Activated naive CD4-positive, alpha-beta T cell treated with anti-CD3 and anti-CD28 coated beads, Interleukin-2, amount 10 ng/mL, durations not matched to agents 7 days and 5 days (primary cell): Measurements from ENCODE around the gene NPSR1.
"Not testable (repeated sequence)": the region's sequence is repeated elsewhere in the genome, so short reads cannot be mapped to it uniquely, and the experiment has no call there.

Experiments
- CTCF ChIA-PET: fragments of 350-600 bp; sonication (Branson Sonifier 250); formaldehyde crosslinking; loops from one replicate; lab custom pipeline; 2021; ENCODE audit warnings: antibody characterized with exemption; lab: Charles Lee
- DNase-seq: peaks from one replicate; pipeline ENCODE4 v3.0.0-alpha.2; 2020
- H3K27ac Mint-ChIP-seq: one replicate; pipeline ENCODE4 v1.8.0; 2021; ENCODE audit warnings: mild to moderate bottlenecking, moderate library complexity, mixed read lengths
- H3K27me3 Mint-ChIP-seq: one replicate; pipeline ENCODE4 v1.8.0; 2021; ENCODE audit warnings: mild to moderate bottlenecking, mixed read lengths
- H3K36me3 Mint-ChIP-seq: one replicate; pipeline ENCODE4 v1.8.0; 2021; ENCODE audit warnings: mixed read lengths
- H3K4me1 Mint-ChIP-seq: one replicate; pipeline ENCODE4 v1.8.0; 2021; ENCODE audit warnings: mixed read lengths
- H3K4me3 Mint-ChIP-seq: one replicate; pipeline ENCODE4 v1.8.0; 2021; ENCODE audit warnings: mild to moderate bottlenecking, moderate library complexity, mixed read lengths
- H3K9me3 Mint-ChIP-seq: one replicate; pipeline ENCODE4 v1.8.0; 2021; ENCODE audit warnings: mixed read lengths

The NPSR1 gene

DNA sequence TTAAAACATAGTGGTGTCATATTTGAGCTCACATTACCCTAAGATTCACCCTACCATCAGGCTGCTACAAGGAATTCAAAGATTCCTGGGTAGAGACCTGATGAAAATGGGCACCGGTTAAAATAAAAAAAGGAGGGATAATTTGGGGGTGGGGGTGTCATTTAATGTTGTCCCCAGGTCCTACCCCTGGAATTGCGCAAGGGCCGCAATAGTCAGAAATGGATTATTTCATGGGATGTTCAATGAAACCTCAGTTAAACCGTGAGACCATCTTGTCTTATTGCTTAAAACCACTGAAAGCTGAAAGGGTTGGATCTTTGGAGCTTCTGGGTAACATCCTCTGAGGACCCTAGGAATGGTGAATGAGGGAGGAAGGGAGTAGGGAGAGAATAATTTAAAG is 216.3 kb downstream of the NPSR1 start:
- not testable (repeated sequence) for H3K4me1 Mint-ChIP-seq

DNA sequence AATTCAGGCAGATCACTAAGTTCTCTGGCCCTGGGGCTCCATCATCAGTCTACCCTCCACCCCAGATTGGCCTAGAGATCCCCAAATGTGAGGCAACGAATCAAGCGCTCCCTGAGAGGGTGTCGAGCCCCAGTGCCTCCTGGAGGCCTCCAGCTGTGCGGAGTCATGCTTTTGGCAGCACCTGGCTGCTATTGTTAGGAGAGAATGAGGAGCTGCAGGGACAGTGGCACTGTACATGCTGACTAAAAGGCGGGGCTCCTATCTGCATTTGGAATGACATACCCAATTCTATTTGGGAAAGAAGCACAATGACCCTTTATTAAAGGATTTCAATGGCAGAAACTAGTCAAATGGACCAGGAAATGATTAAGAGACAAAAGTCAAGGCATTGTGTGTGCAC is 217.5 kb downstream of the NPSR1 start:
- Mint-ChIP-seq H3K9me3 (no peaks in the 10 kb centered on the region), H3K36me3 (no peaks in the 10 kb centered on the region), H3K4me3 (no peak overlapping the region)

More for the DNA sequence above, 216.3 kb downstream of the NPSR1 start:
- DNase-seq, H3K27me3 Mint-ChIP-seq, CTCF ChIA-PET, H3K36me3 Mint-ChIP-seq, H3K4me3 Mint-ChIP-seq, H3K9me3 Mint-ChIP-seq, H3K27ac Mint-ChIP-seq: not testable (repeated sequence)

DNA sequence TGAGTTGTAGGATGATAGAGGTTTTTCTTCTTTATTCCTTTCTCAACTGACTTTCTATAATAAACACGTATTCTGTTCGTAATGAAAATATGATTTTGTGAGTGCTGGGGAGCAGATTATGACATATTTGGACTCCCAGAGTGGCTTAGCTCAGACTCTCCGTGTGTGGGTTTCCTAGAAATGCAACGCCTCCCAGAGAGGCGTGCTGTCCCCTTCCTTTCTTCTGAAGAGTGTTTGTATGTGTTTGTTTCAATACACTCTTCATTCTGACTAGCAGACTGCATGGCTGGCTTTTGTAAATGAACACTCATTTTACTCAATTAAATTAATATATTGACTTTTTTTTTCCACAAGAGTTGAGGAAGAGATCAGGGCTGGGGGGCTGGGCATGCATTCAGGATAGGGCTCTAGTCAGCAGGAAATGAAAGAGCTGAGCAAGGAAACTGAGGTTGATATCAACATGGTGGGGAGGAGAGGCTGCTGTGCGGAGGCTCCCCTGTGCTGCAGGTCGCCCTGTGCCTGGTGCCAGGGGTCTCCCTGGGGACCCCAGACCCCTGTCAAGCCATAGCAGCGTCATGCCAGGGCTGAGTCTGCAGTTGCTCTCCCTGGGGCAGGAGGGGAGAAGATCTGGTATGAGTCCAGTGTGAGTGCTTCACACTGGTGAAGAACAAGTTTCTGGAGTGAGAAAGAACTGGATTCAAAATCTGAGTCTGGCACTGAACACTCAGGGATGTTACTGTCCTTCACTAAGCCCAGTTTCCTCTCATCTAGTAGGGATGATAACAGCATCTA is 221.1 kb downstream of the NPSR1 start:
- peaks cover 11% of the 10 kb centered on the region for H3K9me3 Mint-ChIP-seq
- H3K27ac Mint-ChIP-seq, H3K4me1 Mint-ChIP-seq, DNase-seq, CTCF ChIA-PET, H3K36me3 Mint-ChIP-seq, H3K4me3 Mint-ChIP-seq, H3K27me3 Mint-ChIP-seq: not testable (repeated sequence)

More for the DNA sequence above, 217.5 kb downstream of the NPSR1 start:
- DNase-seq: no peak
- Mint-ChIP-seq H3K4me1 (no peaks in the 10 kb centered on the region), H3K27me3 (no peaks in the 10 kb centered on the region), H3K27ac (no peak overlapping the region)
- CTCF ChIA-PET: no interaction called here

GRCh38 chr7:34879871-34880270 is 221.9 kb downstream of the NPSR1 start:
- DNase-seq: no peak
- Mint-ChIP-seq H3K4me1 (no peaks in the 10 kb centered on the region), H3K4me3 (no peak overlapping the region), H3K36me3 (no peaks in the 10 kb centered on the region), H3K27me3 (no peaks in the 10 kb centered on the region), H3K9me3 (peaks cover 12% of the 10 kb centered on the region), H3K27ac (no peak overlapping the region)
- CTCF ChIA-PET: no interaction called here

GRCh38 chr7:34883855-34884254 is 225.8 kb downstream of the NPSR1 start:
- H3K27me3 Mint-ChIP-seq, H3K4me1 Mint-ChIP-seq, H3K4me3 Mint-ChIP-seq, CTCF ChIA-PET, H3K27ac Mint-ChIP-seq, H3K36me3 Mint-ChIP-seq, DNase-seq: not testable (repeated sequence)
- peaks cover 12% of the 10 kb centered on the region for H3K9me3 Mint-ChIP-seq

DNA sequence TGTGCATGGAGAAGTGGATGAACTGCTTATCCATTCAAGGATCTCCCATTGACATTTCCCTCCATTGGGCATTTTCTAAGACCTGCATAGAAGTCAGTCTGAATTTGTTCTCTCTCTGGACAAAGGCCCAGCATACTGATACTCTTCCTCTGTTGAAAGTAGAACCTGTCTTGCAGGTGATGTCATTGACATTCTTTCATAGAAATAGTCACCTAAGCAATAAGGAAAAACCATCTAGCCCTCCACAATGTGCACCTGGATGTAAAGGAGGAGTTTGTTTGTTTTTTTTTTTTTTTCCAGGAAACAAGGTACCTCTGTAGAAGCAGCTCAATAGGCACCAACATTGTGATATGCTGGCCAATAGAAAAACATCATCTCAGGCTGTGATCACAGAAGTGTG is 228.8 kb downstream of the NPSR1 start:
- Mint-ChIP-seq H3K4me1 (no peaks in the 10 kb centered on the region), H3K27me3 (peaks cover 4% of the 10 kb centered on the region), H3K27ac (no peak overlapping the region), H3K9me3 (peaks cover 11% of the 10 kb centered on the region), H3K36me3 (no peaks in the 10 kb centered on the region), H3K4me3 (no peak overlapping the region)
- CTCF ChIA-PET: no interaction called here
- no peak for DNase-seq

DNA sequence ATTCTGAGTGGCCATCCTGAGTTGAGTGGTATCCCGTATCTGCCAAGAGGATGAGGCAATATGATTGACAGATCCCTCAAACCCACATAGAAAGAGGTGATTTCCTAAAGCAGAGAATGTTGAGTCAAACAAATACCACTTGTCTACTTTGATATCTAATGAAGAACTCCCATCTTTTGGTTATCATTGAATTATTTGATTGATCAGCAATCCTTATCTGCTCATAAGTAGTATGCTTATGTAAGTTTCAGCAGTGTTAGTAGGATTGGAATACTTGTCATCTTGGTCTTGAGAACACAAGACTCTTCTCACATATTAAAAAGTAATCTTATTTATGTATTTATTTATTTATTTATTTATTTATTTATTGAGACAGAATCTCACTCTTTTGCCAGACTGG is 231.9 kb downstream of the NPSR1 start:
- H3K9me3 Mint-ChIP-seq: peaks cover 4% of the 10 kb centered on the region
- H3K4me3 Mint-ChIP-seq: no peak overlapping the region
- peaks cover 4% of the 10 kb centered on the region for H3K27me3 Mint-ChIP-seq
- CTCF ChIA-PET: no interaction called here
- no peaks in the 10 kb centered on the region for H3K4me1 Mint-ChIP-seq
- DNase-seq: no peak
- no peaks in the 10 kb centered on the region for H3K36me3 Mint-ChIP-seq
- no peak overlapping the region for H3K27ac Mint-ChIP-seq

- no peak overlapping the region for H3K27ac Mint-ChIP-seq
- H3K4me1 Mint-ChIP-seq: no peaks in the 10 kb centered on the region
- CTCF ChIA-PET: no interaction called here
- no peak for DNase-seq
- no peaks in the 10 kb centered on the region for H3K36me3 Mint-ChIP-seq
- H3K4me3 Mint-ChIP-seq: no peak overlapping the region
- H3K27me3 Mint-ChIP-seq: peaks cover 4% of the 10 kb centered on the region
- H3K9me3 Mint-ChIP-seq: peaks cover 9% of the 10 kb centered on the region
Measured at GRCh38 chr7:34895202-34895601, 237.2 kb downstream of the NPSR1 start.
